GM12801 (cell line): ENCODE data around the gene NID1.

ENCODE experiments used
- TF ChIP-seq, protein P1 (sequence below): IDR thresholded peaks from one replicate; pipeline ENCODE4 v1.5.1; 2011; ENCODE audit warnings: control low read depth; ENCODE audit not compliant: insufficient read length; ENCODE audit errors: extremely low read depth

Gene NID1

GRCh38 chr1:235939480-235939775 lies 125.5 kb downstream of the NID1 start:
- TF ChIP-seq, protein P1, sequence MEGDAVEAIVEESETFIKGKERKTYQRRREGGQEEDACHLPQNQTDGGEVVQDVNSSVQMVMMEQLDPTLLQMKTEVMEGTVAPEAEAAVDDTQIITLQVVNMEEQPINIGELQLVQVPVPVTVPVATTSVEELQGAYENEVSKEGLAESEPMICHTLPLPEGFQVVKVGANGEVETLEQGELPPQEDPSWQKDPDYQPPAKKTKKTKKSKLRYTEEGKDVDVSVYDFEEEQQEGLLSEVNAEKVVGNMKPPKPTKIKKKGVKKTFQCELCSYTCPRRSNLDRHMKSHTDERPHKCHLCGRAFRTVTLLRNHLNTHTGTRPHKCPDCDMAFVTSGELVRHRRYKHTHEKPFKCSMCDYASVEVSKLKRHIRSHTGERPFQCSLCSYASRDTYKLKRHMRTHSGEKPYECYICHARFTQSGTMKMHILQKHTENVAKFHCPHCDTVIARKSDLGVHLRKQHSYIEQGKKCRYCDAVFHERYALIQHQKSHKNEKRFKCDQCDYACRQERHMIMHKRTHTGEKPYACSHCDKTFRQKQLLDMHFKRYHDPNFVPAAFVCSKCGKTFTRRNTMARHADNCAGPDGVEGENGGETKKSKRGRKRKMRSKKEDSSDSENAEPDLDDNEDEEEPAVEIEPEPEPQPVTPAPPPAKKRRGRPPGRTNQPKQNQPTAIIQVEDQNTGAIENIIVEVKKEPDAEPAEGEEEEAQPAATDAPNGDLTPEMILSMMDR: no peak

GRCh38 chr1:235938709-235939479 lies 126.0 kb downstream of the NID1 start:
- TF ChIP-seq, protein P1: no peak

DNA sequence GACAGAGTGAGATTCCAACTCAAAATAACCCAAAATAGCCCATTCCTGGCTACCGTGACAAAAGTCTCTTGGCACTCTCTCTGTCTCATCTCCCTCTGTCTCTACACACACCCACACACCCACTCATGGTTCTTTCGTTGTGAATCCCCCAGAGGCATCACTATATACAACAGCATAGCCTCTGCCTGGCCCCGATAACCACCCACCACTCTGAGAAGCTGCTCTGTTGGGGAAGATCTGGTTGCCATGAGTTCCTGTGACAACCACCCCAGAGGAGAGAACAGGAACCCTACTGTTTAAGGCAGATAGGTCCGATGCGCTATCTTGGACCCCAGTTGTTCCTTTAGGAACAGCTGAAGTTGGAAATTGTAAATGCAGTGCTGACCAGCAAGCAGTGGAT lies 127.8 kb downstream of the NID1 start:
- TF ChIP-seq, protein P1: no peak

GRCh38 chr1:235935235-235936225 lies 129.4 kb downstream of the NID1 start:
- TF ChIP-seq, protein P1: no peak

- TF ChIP-seq, protein P1: no peak
Measured at GRCh38 chr1:235933766-235934116, 131.1 kb downstream of the NID1 start.

- TF ChIP-seq, protein P1: no peak
Measured at GRCh38 chr1:235933017-235933765, 131.7 kb downstream of the NID1 start.

GRCh38 chr1:235932090-235932510 lies 132.8 kb downstream of the NID1 start:
- TF ChIP-seq, protein P1: no peak
